ENCODE results near the gene OBSL1.

The OBSL1 gene

GRCh38 chr2:219530048-219530963 is 41.0 kb downstream of the OBSL1 start:
- peak; percentile 42 to 44 for DNase-seq (ENCODE audit: low read depth in 2 of 2)

- no peak for DNase-seq (ENCODE audit: low read depth in 2 of 2)
Measured at GRCh38 chr2:219527472-219527871, 43.9 kb downstream of the OBSL1 start.

- DNase-seq (ENCODE audit: low read depth in 2 of 2), result no peak
Measured at GRCh38 chr2:219527076-219527394, 44.3 kb downstream of the OBSL1 start.

GRCh38 chr2:219526320-219527075 is 44.8 kb downstream of the OBSL1 start:
- no peak for DNase-seq (ENCODE audit: low read depth in 2 of 2)

GRCh38 chr2:219525533-219526232 is 45.7 kb downstream of the OBSL1 start:
- DNase-seq (ENCODE audit: low read depth in 2 of 2), result no peak

- DNase-seq (ENCODE audit: low read depth in 2 of 2), result no peak
Measured at GRCh38 chr2:219524817-219525216, 46.5 kb downstream of the OBSL1 start.

GRCh38 chr2:219523031-219523671 is 48.2 kb downstream of the OBSL1 start:
- no peak for DNase-seq (ENCODE audit: low read depth in 2 of 2)

GRCh38 chr2:219522111-219523030 is 49.0 kb downstream of the OBSL1 start:
- peak; percentile 64 to 67 for DNase-seq (ENCODE audit: low read depth in 2 of 2)

GRCh38 chr2:219521066-219521880 is 50.1 kb downstream of the OBSL1 start:
- DNase-seq (ENCODE audit: low read depth in 2 of 2), result no peak

GRCh38 chr2:219520079-219520478 is 51.3 kb downstream of the OBSL1 start:
- no peak for DNase-seq (ENCODE audit: low read depth in 2 of 2)

- DNase-seq (ENCODE audit: low read depth in 2 of 2), result no peak
Measured at GRCh38 chr2:219519526-219519916, 51.8 kb downstream of the OBSL1 start.

- DNase-seq (ENCODE audit: low read depth in 2 of 2), result no peak
Measured at GRCh38 chr2:219517954-219518778, 53.2 kb downstream of the OBSL1 start.

- DNase-seq (ENCODE audit: low read depth in 2 of 2), result no peak
Measured at GRCh38 chr2:219516888-219517287, 54.5 kb downstream of the OBSL1 start.

- DNase-seq (ENCODE audit: low read depth in 2 of 2), result no peak
Measured at GRCh38 chr2:219515874-219516629, 55.3 kb downstream of the OBSL1 start.

GRCh38 chr2:219514836-219515235 is 56.5 kb downstream of the OBSL1 start:
- no peak for DNase-seq (ENCODE audit: low read depth in 2 of 2)

- DNase-seq (ENCODE audit: low read depth in 2 of 2), result no peak
Measured at GRCh38 chr2:219514196-219514761, 57.1 kb downstream of the OBSL1 start, which contains the start of gene ASIC4. ASIC4 (plus strand) TSS chr2:219514482; CDS start chr2:219514725, 243 bp downstream.

- DNase-seq (ENCODE audit: low read depth in 2 of 2), result no peak
Measured at GRCh38 chr2:219513787-219514186, 57.6 kb downstream of the OBSL1 start.
